Heart left ventricle (tissue), 16 donors: ENCODE measurements around the gene APC2. TPM values are rescaled to one million over a fixed set of nuclear protein-coding genes. Genes with fewer than 3 reads are reported as not detected.
A peak's percentile ranks its signal among the peaks of the same experiment; 100 is the strongest.
"Not testable (repeated sequence)": the region's sequence is repeated elsewhere in the genome, so short reads cannot be mapped to it uniquely, and the experiment has no call there.

ENCODE experiments used
- ATAC-seq, 4 donors: fragments of 200-7000 bp; cut with Tn5 transposase; one replicate each; pipeline ENCODE4 v1.9.1; 2020 to 2022; ENCODE audit warnings: moderate library complexity in 4 of 4, mild to moderate bottlenecking in 3 of 4, moderate number of reproducible peaks in 1 of 4
- DNase-seq, 5 donors: peaks; one replicate each; pipeline ENCODE4 v3.0.0-alpha.2; 2020
- H3K27ac ChIP-seq, 12 donors: fragments of 200-600 bp; sonication (generic) in 4 of 12; one replicate each; pipeline versions ENCODE4 v1.5.0 to v1.8.0; 2016 to 2022; ENCODE audit warnings: mild to moderate bottlenecking in 2 of 12
- H3K27me3 ChIP-seq, 9 donors: fragments of 200-600 bp; sonication (generic) in 2 of 9; one replicate each; pipeline versions ENCODE4 v1.5.1 to v1.8.0; 2016 to 2022; ENCODE audit warnings: mild to moderate bottlenecking in 3 of 9
- H3K36me3 ChIP-seq, 9 donors: fragments of 200-600 bp; sonication (generic) in 2 of 9; one replicate each; pipeline versions ENCODE4 v1.5.0 to v1.8.0; 2018 to 2022; ENCODE audit warnings: mild to moderate bottlenecking in 2 of 9
- H3K4me1 ChIP-seq, 12 donors: fragments of 200-600 bp; sonication (generic) in 4 of 12; one replicate each; pipeline versions ENCODE4 v1.5.0 to v1.8.0; 2016 to 2022; ENCODE audit warnings: mild to moderate bottlenecking in 3 of 12
- H3K4me3 ChIP-seq, 12 donors: fragments of 200-600 bp; sonication (generic) in 4 of 12; one replicate each; pipeline versions ENCODE4 v1.5.0 to v1.8.0; 2017 to 2022; ENCODE audit warnings: mild to moderate bottlenecking in 9 of 12, moderate library complexity in 4 of 12
- H3K9me3 ChIP-seq, 12 donors: fragments of 200-600 bp; sonication (generic) in 4 of 12; one replicate each; pipeline versions ENCODE4 v1.5.0 to v1.8.0; 2016 to 2022; ENCODE audit warnings: mild to moderate bottlenecking in 1 of 12
- CTCF ChIP-seq, 12 donors: fragments of 200-600 bp; sonication (generic) in 4 of 12; IDR thresholded peaks; one replicate each; pipeline versions ENCODE4 v1.5.0 to v1.8.0; 2018 to 2022; ENCODE audit warnings: antibody characterized with exemption in 12 of 12, mild to moderate bottlenecking in 5 of 12
- POLR2A ChIP-seq, 2 donors: fragments of 450-650 bp; IDR thresholded peaks; one replicate each; pipeline ENCODE4 v1.6.1; 2017; ENCODE audit warnings: antibody characterized with exemption in 2 of 2, mild to moderate bottlenecking in 2 of 2, moderate library complexity in 2 of 2
- WGBS, 4 donors: extraction: QIAGEN DNeasy Blood & Tissue Kit in 2 of 4; methylation state at CpG; one replicate each; pipeline versions ENCODE4 v1.1.5 to v1.1.7; 2013 to 2018; 5-methylcytosine and 5-hydroxymethylcytosine counted together
- intact Hi-C, 10 donors: fragments of 100-400 bp; cut with DNase I; formaldehyde crosslinking; loops; one replicate each; pipeline versions ENCODE4 v1.11.1 to v1.14.2; 2022
- polyA plus RNA-seq, 2 donors: library from polyadenylated mRNA; stranded (reverse); fragments of 200-250 nt; gene quantifications; one replicate each; pipeline ENCODE4 v1.2.3, GENCODE V29; 2013
- total RNA-seq, 9 donors: library from RNA; depleted of rRNA in 2 of 9; stranded (reverse); fragments of >200 nt in 2 of 9; fragmentation: NEBNext Ultra II Directional in 3 of 9; extraction: Animal tissue kit (Norgen Biotek cat#: 25700) in 3 of 9; gene quantifications; one replicate each; pipeline versions ENCODE4 v1.1.0 to v1.2.4, GENCODE V29; 2016 to 2023
- donor health status: ischemic (EF 13 %, LVEDD 7.1; RV severe dilation, severe dysfunction).
- donor health status: healthy with polysubstance abuse.
- donor health status: DM: no; HTN: yes; CAD: no.
- donor health status: DM: no; HTN: no; CAD: no.
- donor health status: ischemic (EF 25% LVEDD 6.9; RV normal size, moderate dysfunction).
- donor health status: ischemic (EF 25% LVEDD 5.7; RV mildly dilated, moderate dysfunction).
- donor health status: healthy.
- donor health status: DM: yes; HTN: yes; CAD: no.
- donor health status: ischemic (EF 35%, LVEDD 5.7; RV mildly dilated, moderate dysfunction).
- donor health status: nonischemic (EF 11% LVEDD 7.7; RV severe dilation, severe dysfunction).
- donor health status: DM: yes; HTN: yes; CAD: no.
- donor health status: PGD.
- donor health status: ischemic (EF 29% LVEDD 5.4; RV normal size, mild dysfunction).
- donor health status: nonischemic (EF 23%, LVEDD 6.1; RV moderate dilation, normal function).

The APC2 gene
- total and polyA plus RNA-seq, 11 donors, result 0.04 to 0.72 (median 0.11) TPM; not detected in 1

- Histone ChIP-seq H3K4me1 (peaks cover 0 to 40% (median 7%) of the 10 kb centered on the region in 12 donors), H3K36me3 (peaks cover 0 to 6% (median 0%) of the 10 kb centered on the region in 9 donors), H3K27me3 (peaks cover 0 to 35% (median 5%) of the 10 kb centered on the region in 9 donors), H3K27ac (peak overlapping the region in 3 of 12 donors; percentile 87 to 97 (median 95)), H3K9me3 (no peaks in the 10 kb centered on the region), H3K4me3 (no peak overlapping the region)
- TF ChIP-seq POLR2A (IDR thresholded peaks at IDR 0.05) (no peak), CTCF (IDR thresholded peaks at IDR 0.05) (no peak)
- intact Hi-C loops, result loop anchor here in 2 of 10 donors (5.0 to 10.0 kb wide), 2 partner anchors 67 to 239 kb away; partner anchors contain the start of gene FAM174C (in 1 of the 2)
- WGBS, 4 donors, result 63 to 76% (median 66%) methylated on average over 10 of the region's 10 CpGs
- ATAC-seq, result no peak
- no peak for DNase-seq
These were observed 64.4 kb downstream of the APC2 start for GRCh38 chr19:1514295-1514661.

- 65 to 75% (median 72%) methylated on average over 12 to 14 of the region's 14 CpGs for WGBS, 4 donors
- peaks cover 0 to 37% (median 7%) of the 10 kb centered on the region in 12 donors for H3K4me1 ChIP-seq
- intact Hi-C loops, result loop anchor here in 2 of 10 donors (5.0 to 10.0 kb wide), 3 partner anchors 68 to 240 kb away; partner anchors contain the start of gene FAM174C (in 1 of the 2)
- DNase-seq (no peak), ATAC-seq (no peak)
- no peaks in the 10 kb centered on the region for H3K9me3 ChIP-seq
- peaks cover 0 to 34% (median 5%) of the 10 kb centered on the region in 9 donors for H3K27me3 ChIP-seq
- TF ChIP-seq POLR2A (IDR thresholded peaks at IDR 0.05) (no peak), CTCF (IDR thresholded peaks at IDR 0.05) (no peak)
- H3K36me3 ChIP-seq, result peaks cover 0 to 5% (median 0%) of the 10 kb centered on the region in 9 donors
- H3K27ac ChIP-seq, result no peak overlapping the region
- H3K4me3 ChIP-seq, result no peak overlapping the region
These were observed 65.2 kb downstream of the APC2 start for GRCh38 chr19:1514986-1515721.

GRCh38 chr19:1516395-1516753 lies 66.5 kb downstream of the APC2 start:
- H3K4me1 ChIP-seq, result peaks cover 0 to 28% (median 7%) of the 10 kb centered on the region in 12 donors
- H3K9me3 ChIP-seq, result no peaks in the 10 kb centered on the region
- no peak overlapping the region for H3K27ac ChIP-seq
- ATAC-seq (no peak), DNase-seq (no peak)
- H3K36me3 ChIP-seq, result no peaks in the 10 kb centered on the region
- 74 to 85% (median 80%) methylated on average over 8 of the region's 8 CpGs for WGBS, 4 donors
- H3K27me3 ChIP-seq, result peaks cover 0 to 28% (median 5%) of the 10 kb centered on the region in 9 donors
- no peak overlapping the region for H3K4me3 ChIP-seq
- TF ChIP-seq CTCF (IDR thresholded peaks at IDR 0.05) (no peak), POLR2A (IDR thresholded peaks at IDR 0.05) (no peak)
- intact Hi-C loops, result loop anchor here in 2 of 10 donors (5.0 to 10.0 kb wide), 2 partner anchors 234 to 242 kb away; partner anchors contain the start of gene FAM174C (in 1 of the 2)

- WGBS, 4 donors, result 80 to 91% (median 84%) methylated on average over 4 of the region's 4 CpGs
- H3K36me3 ChIP-seq, result no peaks in the 10 kb centered on the region
These were observed 68.5 kb downstream of the APC2 start for GRCh38 chr19:1518471-1518870.

GRCh38 chr19:1519802-1520201 lies 69.9 kb downstream of the APC2 start:
- not testable (repeated sequence) for H3K4me3 ChIP-seq, DNase-seq, H3K27ac ChIP-seq, ATAC-seq, H3K9me3 ChIP-seq, H3K36me3 ChIP-seq
- Histone ChIP-seq H3K4me1 (peaks cover 0 to 20% (median 0%) of the 10 kb centered on the region in 12 donors), H3K27me3 (peaks cover 0 to 27% (median 13%) of the 10 kb centered on the region in 9 donors)
- intact Hi-C loops, result loop anchor here in 4 of 10 donors (5.0 to 10.0 kb wide), 3 partner anchors 235 to 245 kb away; partner anchors contain the start of genes EFNA2 (in 2 of the 4) and FAM174C (in 1 of the 4)
- 80 to 90% (median 85%) methylated on average over 7 to 8 of the region's 8 CpGs for WGBS, 4 donors

More at GRCh38 chr19:1518471-1518870, 68.5 kb downstream of the APC2 start:
- ATAC-seq, result no peak
- intact Hi-C loops, result loop anchor here in 2 of 10 donors (5.0 to 10.0 kb wide), 2 partner anchors 236 to 244 kb away; partner anchors contain the start of gene FAM174C (in 1 of the 2)
- Histone ChIP-seq H3K27me3 (peaks cover 0 to 26% (median 8%) of the 10 kb centered on the region in 9 donors), H3K4me3 (no peak overlapping the region), H3K4me1 (peaks cover 0 to 16% (median 3%) of the 10 kb centered on the region in 12 donors), H3K9me3 (no peaks in the 10 kb centered on the region), H3K27ac (no peak overlapping the region)
- TF ChIP-seq CTCF (IDR thresholded peaks at IDR 0.05), result no peak
- TF ChIP-seq POLR2A (IDR thresholded peaks at IDR 0.05), result no peak
- no peak for DNase-seq
